Measurements from ENCODE around the gene HACD4.

The HACD4 gene

GRCh38 chr9:20962536-20963225 is 68.8 kb downstream of the HACD4 start:
- no peak for DNase-seq

DNA sequence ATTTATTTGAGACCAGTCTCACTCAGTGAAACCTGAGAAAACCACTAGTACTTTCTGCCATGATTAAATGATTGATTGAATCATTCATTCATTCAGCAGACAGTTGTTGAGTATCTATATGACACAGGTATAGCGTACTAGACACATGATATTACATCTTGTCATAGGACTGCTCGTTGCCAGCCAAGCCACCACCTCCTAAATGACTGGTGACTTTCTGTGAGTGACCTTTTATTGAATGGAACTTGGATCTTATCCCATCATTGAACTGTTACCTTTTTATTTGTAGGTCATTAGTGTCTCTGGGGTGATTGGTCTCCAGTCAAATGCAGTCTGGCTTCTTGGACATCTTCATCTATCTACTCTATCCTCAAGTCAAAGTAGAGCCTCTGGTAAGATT is 80.7 kb downstream of the HACD4 start:
- no peak for DNase-seq

Data from activated CD4-positive, alpha-beta T cell treated with anti-CD3 and anti-CD28 coated beads, Interleukin-2, amount 50 U/mL, for 48 hours (primary cell).